SK-N-SH (cell line): ENCODE results near the gene NAT8L. TPM values are rescaled to one million over a fixed set of nuclear protein-coding genes. Genes with fewer than 3 reads are reported as not detected.
A peak's percentile ranks its signal among the peaks of the same experiment; 100 is the strongest.

Experiments used
- CTCF ChIA-PET: fragments of 300-600, 350-600 bp; formaldehyde crosslinking; extraction: SDS; loops from one replicate; lab custom pipeline; 2021; lab: Yijun Ruan, JAX
- POLR2A ChIA-PET: fragments of 350-600 bp; sonication (Branson Sonifier 250); formaldehyde crosslinking; extraction: SDS; loops from one replicate; lab custom pipeline; 2020; ENCODE audit warnings: antibody characterized with exemption, inconsistent platforms; lab: Yijun Ruan, JAX
- DNase-seq: peaks from one replicate; pipeline ENCODE4 v3.0.0; 2012
- H2AFZ ChIP-seq: fragments of 200-600 bp; sonication (generic); 2 replicates; pipeline ENCODE4 v1.8.1; 2016; ENCODE audit warnings: antibody characterized with exemption, mild to moderate bottlenecking, low read depth
- H3F3A ChIP-seq: fragments of 200-600 bp; sonication (generic); replicated peaks from 2 replicates; pipeline ENCODE3; 2016; ENCODE audit warnings: antibody characterized with exemption, mild to moderate bottlenecking; ENCODE audit not compliant: insufficient read depth
- H3K27ac ChIP-seq, 2 experiments: fragments of 200-500 bp in 1 of 2; fragments of 200-600 bp in 1 of 2; sonication (Bioruptor generic) in 1 of 2; sonication (generic), shearing (Covaris generic) in 1 of 2; 2 replicates each; pipeline versions ENCODE4 v1.5.1 to v1.6.1; 2014 to 2016; ENCODE audit warnings: low read depth in 2 of 2, inconsistent platforms in 1 of 2, low read length in 1 of 2, mild to moderate bottlenecking in 1 of 2, mixed read lengths in 1 of 2
- H3K27me3 ChIP-seq: fragments of 200-600 bp; sonication (generic), shearing (Covaris generic); 2 replicates; pipeline ENCODE4 v1.6.1; 2016; ENCODE audit warnings: mixed run types; ENCODE audit not compliant: insufficient read depth
- H3K36me3 ChIP-seq, 2 experiments: fragments of 200-500 bp in 1 of 2; fragments of 200-600 bp in 1 of 2; sonication (Bioruptor generic) in 1 of 2; sonication (generic) in 1 of 2; replicated peaks in 1 of 2; 2 replicates each; pipeline versions ENCODE3 to v1.5.1; 2014 to 2016; ENCODE audit warnings: low read length in 1 of 2, mild to moderate bottlenecking in 1 of 2; ENCODE audit not compliant: insufficient read depth in 2 of 2, control insufficient read depth in 1 of 2
- H3K4me1 ChIP-seq, 2 experiments: fragments of 200-500 bp in 1 of 2; fragments of 200-600 bp in 1 of 2; sonication (Bioruptor generic) in 1 of 2; sonication (generic), shearing (Covaris generic) in 1 of 2; 2 replicates each; pipeline versions ENCODE4 v1.5.1 to v1.6.1; 2014 to 2016; ENCODE audit warnings: low read depth in 1 of 2, low read length in 1 of 2, mixed run types in 1 of 2; ENCODE audit not compliant: insufficient read depth in 2 of 2, control insufficient read depth in 1 of 2
- H3K4me2 ChIP-seq: fragments of 200-600 bp; sonication (generic), shearing (Covaris generic); 2 replicates; pipeline ENCODE4 v1.6.1; 2017; ENCODE audit warnings: mixed run types
- H3K4me3 ChIP-seq, 2 experiments: fragments of 200-500 bp in 1 of 2; fragments of 200-600 bp in 1 of 2; sonication (Bioruptor generic) in 1 of 2; sonication (generic), shearing (Covaris generic) in 1 of 2; 2 replicates each; pipeline versions ENCODE4 v1.5.1 to v1.8.1; 2014 to 2016; ENCODE audit warnings: low read depth in 2 of 2, inconsistent platforms in 1 of 2, low read length in 1 of 2, mild to moderate bottlenecking in 1 of 2, mixed read lengths in 1 of 2, moderate library complexity in 1 of 2
- H3K79me2 ChIP-seq: fragments of 200-600 bp; sonication (generic); 2 replicates; pipeline ENCODE4 v1.8.1; 2017; ENCODE audit warnings: mild to moderate bottlenecking; ENCODE audit not compliant: insufficient read depth
- H3K9ac ChIP-seq: fragments of 200-600 bp; sonication (generic); 2 replicates; pipeline ENCODE4 v1.6.1; 2017; ENCODE audit warnings: mixed run types
- H3K9me2 ChIP-seq: fragments of 200-600 bp; sonication (generic); 2 replicates; pipeline ENCODE4 v1.6.1; 2017; ENCODE audit warnings: mixed run types
- H3K9me3 ChIP-seq: fragments of 200-600 bp; sonication (generic); 2 replicates; pipeline ENCODE4 v1.6.1; 2017; ENCODE audit warnings: mixed run types, mild to moderate bottlenecking, moderate library complexity
- H4K20me1 ChIP-seq: fragments of 200-600 bp; sonication (generic); 2 replicates; pipeline ENCODE4 v1.6.1; 2017; ENCODE audit warnings: mild to moderate bottlenecking, mixed run types; ENCODE audit not compliant: insufficient read depth
- CTCF ChIP-seq: fragments of 200-600 bp; sonication (generic); IDR thresholded peaks from 2 replicates; pipeline ENCODE4 v1.6.1; 2017; ENCODE audit warnings: antibody characterized with exemption, mild to moderate bottlenecking, moderate library complexity
- EZH2phosphoT487 ChIP-seq: fragments of 200-600 bp; sonication (generic); IDR thresholded peaks from 2 replicates; pipeline ENCODE4 v1.6.1; 2017; ENCODE audit warnings: low read depth, mixed run types, mild to moderate bottlenecking, antibody characterized with exemption, moderate library complexity, borderline replicate concordance
- FOSL2 ChIP-seq: IDR thresholded peaks from 2 replicates; pipeline ENCODE4 v1.4.0; 2012; ENCODE audit warnings: low read depth, mild to moderate bottlenecking, moderate library complexity, borderline replicate concordance
- FOXM1 ChIP-seq: IDR thresholded peaks from 2 replicates; pipeline ENCODE4 v1.4.0; 2012; ENCODE audit warnings: low read depth, mild to moderate bottlenecking
- GABPA ChIP-seq: IDR thresholded peaks from 2 replicates; pipeline ENCODE4 v1.4.0; 2012; ENCODE audit warnings: low read depth, mild to moderate bottlenecking
- MXI1 ChIP-seq: IDR thresholded peaks from 2 replicates; pipeline ENCODE4 v1.6.1; 2012; ENCODE audit warnings: mild to moderate bottlenecking, low read depth, low read length, improper control_type of control experiment
- NRF1 ChIP-seq: IDR thresholded peaks from 2 replicates; pipeline ENCODE4 v1.6.1; 2012; ENCODE audit warnings: low read depth, mild to moderate bottlenecking, low read length
- PBX3 ChIP-seq: IDR thresholded peaks from 2 replicates; pipeline ENCODE4; 2012
- POLR2AphosphoS5 ChIP-seq: IDR thresholded peaks from 2 replicates; pipeline ENCODE4 v1.6.1; 2012; ENCODE audit warnings: low read depth, low read length
- SMC3 ChIP-seq: IDR thresholded peaks from 2 replicates; pipeline ENCODE4 v1.6.1; 2012; ENCODE audit warnings: low read depth, low read length, improper control_type of control experiment
- USF1 ChIP-seq: IDR thresholded peaks from 2 replicates; pipeline ENCODE4 v1.4.0; 2012; ENCODE audit warnings: low read depth, borderline replicate concordance
- USF2 ChIP-seq: fragments of 150-350 bp; IDR thresholded peaks from 2 replicates; pipeline ENCODE4 v1.6.1; 2017; ENCODE audit warnings: antibody characterized with exemption, low read length, low read depth, borderline replicate concordance
- YY1 ChIP-seq: IDR thresholded peaks from 2 replicates; pipeline ENCODE4 v1.4.0; 2012; ENCODE audit warnings: low read depth, mild to moderate bottlenecking
- WGBS: methylation state at CpG from one replicate; pipeline ENCODE4 v1.1.6; 2017; ENCODE audit warnings: low lambda C conversion rate; 5-methylcytosine and 5-hydroxymethylcytosine counted together
- polyA plus RNA-seq, 3 experiments: library from polyadenylated mRNA; depleted of rRNA; stranded (reverse); fragments of >200 nt; gene quantifications; 2 replicates each; pipeline ENCODE4 v1.2.3, GENCODE V29; 2012

The NAT8L gene
- polyA plus RNA-seq, 1 of the 3 experiments (the other 2 are of a cell fraction) = 0.43 TPM

- no peaks in the 10 kb centered on the region for H3K36me3 ChIP-seq
- 91% methylated on average over 14 of the region's 29 CpGs for WGBS
- H3K4me2 ChIP-seq = no peak overlapping the region
- H3K9ac ChIP-seq = no peak overlapping the region
- no peaks in the 10 kb centered on the region for H3F3A ChIP-seq
- peak; percentile 42 for DNase-seq
- no peaks in the 10 kb centered on the region for H3K9me3 ChIP-seq
- no peaks in the 10 kb centered on the region for H3K9me2 ChIP-seq
- no peaks in the 10 kb centered on the region for H3K79me2 ChIP-seq
- H2AFZ ChIP-seq = no peak overlapping the region
- ChIA-PET CTCF (interaction anchor here (0.6 kb wide), 1 partner anchor 319 kb away, joined by 4 read pairs; no protein-coding TSS in a partner anchor), POLR2A (no interaction called here)
- no peak overlapping the region for H3K4me3 ChIP-seq
- no peaks in the 10 kb centered on the region for H4K20me1 ChIP-seq
- peaks cover 0 to 7% of the 10 kb centered on the region in 2 experiments; a peak in 1 of 4 replicates for H3K4me1 ChIP-seq
- H3K27me3 ChIP-seq = no peaks in the 10 kb centered on the region
- TF ChIP-seq FOSL2 (no peak), USF1 (no peak), SMC3 (no peak), POLR2AphosphoS5 (no peak), CTCF (no peak), EZH2phosphoT487 (no peak), USF2 (no peak), FOXM1 (no peak), YY1 (no peak), MXI1 (no peak), GABPA (no peak), NRF1 (no peak), PBX3 (no peak)
- TF ChIP-seq, all 33 proteins: peak for 0
- H3K27ac ChIP-seq = no peak overlapping the region; a peak in 1 of 4 replicates
These were observed 7.7 kb downstream of the NAT8L start for GRCh38 chr4:2066571-2067445.
